SU-DHL-6 (cell line): ENCODE measurements around the gene RPS27.

Experiments
- H2AFZ ChIP-seq: fragments of 200-600 bp; sonication (generic); 2 replicates; pipeline ENCODE4 v1.6.1; 2014; ENCODE audit warnings: low read depth, mild to moderate bottlenecking, moderate library complexity, mixed read lengths, antibody characterized with exemption, low read length; ENCODE audit not compliant: severe bottlenecking
- H3F3A ChIP-seq: fragments of 200-600 bp; shearing (Covaris generic); 2 replicates; pipeline ENCODE4 v1.6.0; 2016; ENCODE audit warnings: antibody characterized with exemption, mild to moderate bottlenecking; ENCODE audit not compliant: insufficient read depth
- H3K27ac ChIP-seq: fragments of 200-600 bp; sonication (generic); 2 replicates; pipeline ENCODE4 v1.5.1; 2016; ENCODE audit warnings: low read depth, mild to moderate bottlenecking, low read length, moderate library complexity, mixed read lengths
- H3K27me3 ChIP-seq: fragments of 200-600 bp; sonication (generic), shearing (Covaris generic); 2 replicates; pipeline ENCODE4 v1.6.0; 2014; ENCODE audit warnings: mild to moderate bottlenecking, low read length
- H3K36me3 ChIP-seq: fragments of 200-600 bp; sonication (generic); 2 replicates; pipeline ENCODE4 v1.6.1; 2014; ENCODE audit warnings: mild to moderate bottlenecking, low read length, mixed read lengths
- H3K4me2 ChIP-seq: fragments of 300-600, 200-600 bp; shearing (Covaris generic), sonication (generic); 2 replicates; pipeline ENCODE4 v1.6.0; 2014; ENCODE audit warnings: low read length, low read depth, mild to moderate bottlenecking; ENCODE audit not compliant: poor library complexity, severe bottlenecking
- H3K4me3 ChIP-seq: fragments of 200-600 bp; sonication (generic); 2 replicates; pipeline ENCODE4 v1.5.1; 2014; ENCODE audit warnings: antibody characterized with exemption, low read length, mild to moderate bottlenecking, mixed read lengths; ENCODE audit not compliant: insufficient read depth, poor library complexity, severe bottlenecking
- H3K79me2 ChIP-seq: fragments of 200-600 bp; sonication (generic); 2 replicates; pipeline ENCODE4 v1.6.1; 2014; ENCODE audit warnings: mild to moderate bottlenecking, low read length, moderate library complexity; ENCODE audit not compliant: insufficient read depth
- H3K9ac ChIP-seq: fragments of 200-600 bp; sonication (generic); 2 replicates; pipeline ENCODE4 v1.7.0; 2014; ENCODE audit warnings: mild to moderate bottlenecking, low read length
- H3K9me2 ChIP-seq: fragments of 200-600 bp; sonication (generic); replicated peaks from 2 replicates; pipeline ENCODE4 v1.6.1; 2014; ENCODE audit warnings: low read length; ENCODE audit not compliant: insufficient read depth
- H3K9me3 ChIP-seq: fragments of 200-600 bp; sonication (generic); 2 replicates; pipeline ENCODE4 v1.6.1; 2014; ENCODE audit warnings: low read length, mixed read lengths; ENCODE audit not compliant: insufficient read depth
- H4K20me1 ChIP-seq: fragments of 200-600 bp; sonication (generic); 2 replicates; pipeline ENCODE4 v1.6.1; 2014; ENCODE audit warnings: low read depth, mild to moderate bottlenecking, antibody characterized with exemption, low read length, moderate library complexity, mixed read lengths
- EZH2phosphoT487 ChIP-seq: fragments of 200-600 bp; sonication (generic), shearing (Covaris generic); conservative IDR thresholded peaks from 2 replicates; pipeline ENCODE4 v1.6.1; 2018; ENCODE audit warnings: mild to moderate bottlenecking, antibody characterized with exemption, low read length, moderate library complexity, mixed read lengths
- TF ChIP-seq, protein P1 (sequence below): fragments of 200-600 bp; sonication (generic); IDR thresholded peaks from one replicate; pipeline ENCODE4 v1.5.1; 2017; ENCODE audit warnings: antibody characterized with exemption, mild to moderate bottlenecking, low read length, moderate library complexity; ENCODE audit not compliant: insufficient read depth, poor library complexity, severe bottlenecking

Gene RPS27

DNA sequence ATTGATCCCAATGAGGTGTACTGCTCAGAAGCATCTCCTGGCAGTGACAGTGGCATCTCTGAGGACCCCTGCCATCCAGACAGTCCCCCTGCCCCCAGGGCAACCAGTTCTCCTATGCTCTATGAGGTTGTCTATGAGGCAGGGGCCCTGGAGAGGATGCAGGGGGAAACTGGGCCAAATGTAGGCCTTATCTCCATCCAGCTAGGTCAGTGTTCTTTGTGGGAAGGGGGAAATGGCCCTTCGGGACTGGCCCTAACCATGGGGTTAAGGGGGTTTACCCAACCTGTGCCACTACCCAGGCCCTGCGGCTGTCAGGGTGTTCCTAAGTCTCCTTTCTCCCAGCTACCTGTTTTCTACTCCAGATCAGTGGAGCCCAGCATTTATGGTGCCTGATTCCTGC lies 21.6 kb upstream of the RPS27 start:
- peaks cover 13% of the 10 kb centered on the region; the same call in 1 of the 2 replicates for H3K79me2 ChIP-seq
- no peaks in the 10 kb centered on the region for H4K20me1 ChIP-seq
- H3K9ac ChIP-seq, result peak overlapping the region; percentile 83
- no peaks in the 10 kb centered on the region for H3K36me3 ChIP-seq
- peaks cover 18% of the 10 kb centered on the region for H3F3A ChIP-seq
- H3K4me3 ChIP-seq, result peak overlapping the region; percentile 64
- no peak overlapping the region for H3K27ac ChIP-seq
- TF ChIP-seq, protein P1, sequence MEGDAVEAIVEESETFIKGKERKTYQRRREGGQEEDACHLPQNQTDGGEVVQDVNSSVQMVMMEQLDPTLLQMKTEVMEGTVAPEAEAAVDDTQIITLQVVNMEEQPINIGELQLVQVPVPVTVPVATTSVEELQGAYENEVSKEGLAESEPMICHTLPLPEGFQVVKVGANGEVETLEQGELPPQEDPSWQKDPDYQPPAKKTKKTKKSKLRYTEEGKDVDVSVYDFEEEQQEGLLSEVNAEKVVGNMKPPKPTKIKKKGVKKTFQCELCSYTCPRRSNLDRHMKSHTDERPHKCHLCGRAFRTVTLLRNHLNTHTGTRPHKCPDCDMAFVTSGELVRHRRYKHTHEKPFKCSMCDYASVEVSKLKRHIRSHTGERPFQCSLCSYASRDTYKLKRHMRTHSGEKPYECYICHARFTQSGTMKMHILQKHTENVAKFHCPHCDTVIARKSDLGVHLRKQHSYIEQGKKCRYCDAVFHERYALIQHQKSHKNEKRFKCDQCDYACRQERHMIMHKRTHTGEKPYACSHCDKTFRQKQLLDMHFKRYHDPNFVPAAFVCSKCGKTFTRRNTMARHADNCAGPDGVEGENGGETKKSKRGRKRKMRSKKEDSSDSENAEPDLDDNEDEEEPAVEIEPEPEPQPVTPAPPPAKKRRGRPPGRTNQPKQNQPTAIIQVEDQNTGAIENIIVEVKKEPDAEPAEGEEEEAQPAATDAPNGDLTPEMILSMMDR, result no peak
- TF ChIP-seq EZH2phosphoT487, result no peak
- H3K9me3 ChIP-seq, result no peaks in the 10 kb centered on the region
- H3K4me2 ChIP-seq, result peak overlapping the region; percentile 77
- no peaks in the 10 kb centered on the region for H3K27me3 ChIP-seq
- H3K9me2 ChIP-seq, result no peaks in the 10 kb centered on the region
- no peak overlapping the region for H2AFZ ChIP-seq

DNA sequence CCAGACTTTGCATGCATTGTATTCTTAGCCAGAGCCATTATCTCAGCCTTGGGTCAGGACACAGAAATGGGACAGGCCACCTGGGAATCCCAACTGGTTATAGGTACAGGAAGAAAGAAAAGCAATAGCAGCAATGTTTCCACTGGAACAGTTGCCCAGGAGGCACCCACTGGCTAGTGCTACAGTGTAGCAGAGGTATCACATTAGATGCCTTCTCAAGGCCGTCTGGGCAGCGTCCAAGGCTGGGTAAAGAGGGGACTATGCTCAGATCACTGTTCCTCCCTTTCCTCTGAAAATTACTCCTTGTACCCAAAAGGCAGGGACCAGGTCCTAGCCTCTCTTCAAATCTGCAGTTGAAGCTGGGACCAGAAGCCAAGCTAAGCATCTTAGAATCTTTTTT lies 20.2 kb upstream of the RPS27 start:
- Histone ChIP-seq H2AFZ (no peak overlapping the region), H3K9me3 (no peaks in the 10 kb centered on the region), H3K27me3 (no peaks in the 10 kb centered on the region), H3K9ac (no peak overlapping the region), H3K27ac (no peak overlapping the region), H3K4me3 (no peak overlapping the region), H3K9me2 (no peaks in the 10 kb centered on the region), H3K79me2 (peaks cover 6% of the 10 kb centered on the region; the same call in 1 of the 2 replicates), H4K20me1 (no peaks in the 10 kb centered on the region), H3K4me2 (no peak overlapping the region), H3F3A (peaks cover 24% of the 10 kb centered on the region), H3K36me3 (no peaks in the 10 kb centered on the region)
- no peak for TF ChIP-seq EZH2phosphoT487

DNA sequence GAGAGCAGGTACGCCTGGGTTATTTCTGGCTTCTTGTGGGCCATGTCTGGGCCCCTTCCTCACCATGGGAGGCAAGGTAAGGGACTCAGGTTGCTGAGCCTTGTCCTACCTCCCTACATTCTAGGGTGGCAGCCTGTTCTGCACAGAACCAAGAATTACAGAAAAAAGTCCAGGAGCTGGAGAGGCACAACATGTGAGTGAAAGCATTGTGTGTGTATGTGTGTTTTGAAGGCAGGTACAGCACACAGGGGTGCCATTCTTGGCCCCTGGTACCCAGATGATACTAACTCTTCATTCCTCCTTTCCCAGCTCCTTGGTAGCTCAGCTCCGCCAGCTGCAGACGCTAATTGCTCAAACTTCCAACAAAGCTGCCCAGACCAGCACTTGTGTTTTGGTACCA lies 17.5 kb upstream of the RPS27 start:
- peaks cover 21% of the 10 kb centered on the region for H3K79me2 ChIP-seq
- no peak overlapping the region for H3K27ac ChIP-seq
- H4K20me1 ChIP-seq, result no peaks in the 10 kb centered on the region
- H3K36me3 ChIP-seq, result no peaks in the 10 kb centered on the region; the same call in 1 of the 2 replicates
- H3K4me2 ChIP-seq, result no peak overlapping the region
- H3K9me3 ChIP-seq, result no peaks in the 10 kb centered on the region
- no peak overlapping the region for H3K9ac ChIP-seq
- no peak overlapping the region for H3K4me3 ChIP-seq
- H3K9me2 ChIP-seq, result no peaks in the 10 kb centered on the region
- no peak for TF ChIP-seq EZH2phosphoT487
- TF ChIP-seq, protein P1, result no peak
- peaks cover 9% of the 10 kb centered on the region; the same call in 1 of the 2 replicates for H3F3A ChIP-seq
- no peaks in the 10 kb centered on the region for H3K27me3 ChIP-seq
- no peak overlapping the region for H2AFZ ChIP-seq

DNA sequence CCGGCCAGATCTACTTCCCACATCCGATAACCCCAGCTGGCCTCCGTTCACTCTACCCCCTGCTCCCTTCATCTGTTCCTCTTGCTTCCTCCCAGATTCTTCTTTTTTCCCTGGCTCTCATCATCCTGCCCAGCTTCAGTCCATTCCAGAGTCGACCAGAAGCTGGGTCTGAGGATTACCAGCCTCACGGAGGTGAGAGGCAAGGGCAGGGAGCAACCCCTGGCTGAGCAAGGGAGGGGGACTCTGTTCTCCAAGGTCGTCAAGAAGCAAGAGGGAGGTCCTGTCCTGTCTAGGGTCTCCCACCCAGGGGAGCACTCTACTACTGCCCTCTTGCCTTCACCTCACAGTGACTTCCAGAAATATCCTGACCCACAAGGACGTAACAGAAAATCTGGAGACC lies 17.0 kb upstream of the RPS27 start:
- no peak overlapping the region for H3K4me3 ChIP-seq
- no peak overlapping the region for H3K9ac ChIP-seq
- H3K27ac ChIP-seq, result no peak overlapping the region
- H4K20me1 ChIP-seq, result no peaks in the 10 kb centered on the region
- TF ChIP-seq, protein P1, result no peak
- no peak for TF ChIP-seq EZH2phosphoT487
- H3K4me2 ChIP-seq, result no peak overlapping the region
- H3K27me3 ChIP-seq, result no peaks in the 10 kb centered on the region
- H2AFZ ChIP-seq, result no peak overlapping the region
- no peaks in the 10 kb centered on the region; the same call in 1 of the 2 replicates for H3K36me3 ChIP-seq
- H3K9me2 ChIP-seq, result no peaks in the 10 kb centered on the region
- H3K79me2 ChIP-seq, result peaks cover 21% of the 10 kb centered on the region
- H3F3A ChIP-seq, result peaks cover 9% of the 10 kb centered on the region; the same call in 1 of the 2 replicates
- H3K9me3 ChIP-seq, result no peaks in the 10 kb centered on the region
